NCI-H1436 (cell line): Measurements from ENCODE around the gene CBLN3.

Experiments
- DNase-seq: peaks from one replicate; lab custom pipeline; 2025; lab: John Stamatoyannopoulos, UW

CBLN3 gene

DNA sequence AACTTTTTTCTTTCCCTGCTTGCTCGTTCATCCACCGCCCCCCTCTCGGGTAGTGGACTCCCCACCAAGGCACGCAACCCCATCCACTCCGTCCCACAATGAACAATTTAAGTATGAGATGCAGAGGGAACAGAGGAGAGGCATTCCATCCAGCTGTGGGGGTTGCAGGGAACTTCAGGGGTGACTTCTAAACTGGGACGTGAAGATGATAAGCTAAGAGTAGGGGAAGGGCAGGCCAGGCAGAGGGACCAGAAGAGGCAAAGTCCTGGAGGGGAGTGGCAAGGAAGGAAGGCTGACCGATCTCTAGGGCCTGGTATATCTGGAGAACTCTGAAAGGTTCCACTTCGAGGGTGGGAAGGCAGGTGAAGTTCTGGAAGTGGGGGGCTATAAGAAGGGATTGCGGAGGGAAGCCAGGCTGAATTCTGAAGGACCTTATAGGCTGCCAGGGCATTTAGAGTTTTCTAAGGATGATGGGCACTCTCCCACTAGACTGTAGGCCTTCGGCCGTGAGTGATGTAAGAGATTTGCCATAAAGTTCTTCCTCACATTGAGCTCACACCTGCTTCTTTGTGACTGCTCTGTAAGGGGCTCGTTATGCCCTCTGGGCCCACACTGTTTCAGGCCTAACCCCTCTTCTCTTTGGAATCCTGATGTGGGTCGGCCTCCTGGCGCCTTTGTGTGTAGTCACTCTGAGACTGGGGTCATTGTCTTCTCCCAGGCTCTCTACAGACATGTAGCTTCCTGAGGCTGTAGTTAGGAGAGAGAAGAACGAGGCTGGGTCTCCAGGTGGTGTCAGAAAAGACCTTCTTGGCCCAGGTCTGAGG, 49.3 kb downstream of the CBLN3 start:
- no peak for DNase-seq

DNA sequence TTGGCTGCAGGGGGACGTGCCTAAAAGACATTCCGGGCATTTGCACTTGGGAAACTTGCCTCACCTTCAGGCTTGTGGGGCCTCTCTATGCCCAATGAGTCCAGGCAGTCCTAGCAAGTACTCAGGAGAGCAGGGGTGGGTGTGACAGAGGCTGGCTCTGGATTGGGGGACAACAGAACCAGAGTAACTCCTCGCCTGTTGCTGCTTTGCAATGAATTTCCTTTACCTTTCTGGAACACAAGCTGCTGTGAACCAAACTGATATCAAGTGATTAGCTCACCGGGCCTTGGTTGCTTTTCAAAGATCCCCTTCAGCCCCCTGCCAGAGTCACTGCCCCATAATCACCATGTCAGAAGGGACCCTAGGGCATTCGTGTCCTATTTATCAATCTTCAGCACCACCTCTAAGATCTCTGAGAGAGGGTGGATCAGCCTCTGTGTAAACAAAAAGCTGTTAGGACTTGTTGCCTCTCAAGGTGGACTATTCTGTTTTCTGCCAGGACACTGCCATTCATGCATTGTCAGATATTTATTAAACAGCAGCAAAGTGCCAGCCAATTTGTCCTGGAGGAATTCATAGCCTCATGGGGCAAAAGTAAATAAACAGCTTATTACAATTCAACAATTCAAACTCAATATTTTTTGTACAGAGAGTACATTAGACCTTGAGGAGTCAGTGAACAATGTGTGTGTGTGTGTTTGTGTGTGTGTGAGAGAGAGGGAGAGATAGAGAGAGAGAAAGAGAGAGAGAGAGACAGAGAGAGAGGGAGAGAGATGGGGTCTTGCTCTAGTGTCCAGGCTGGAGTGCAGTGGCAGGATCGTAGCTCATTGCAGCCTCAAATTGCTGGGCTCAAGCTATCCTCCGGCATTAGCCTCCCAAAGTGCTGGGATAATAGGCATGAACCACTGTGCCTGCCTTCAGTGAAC, 50.2 kb downstream of the CBLN3 start:
- no peak for DNase-seq

DNA sequence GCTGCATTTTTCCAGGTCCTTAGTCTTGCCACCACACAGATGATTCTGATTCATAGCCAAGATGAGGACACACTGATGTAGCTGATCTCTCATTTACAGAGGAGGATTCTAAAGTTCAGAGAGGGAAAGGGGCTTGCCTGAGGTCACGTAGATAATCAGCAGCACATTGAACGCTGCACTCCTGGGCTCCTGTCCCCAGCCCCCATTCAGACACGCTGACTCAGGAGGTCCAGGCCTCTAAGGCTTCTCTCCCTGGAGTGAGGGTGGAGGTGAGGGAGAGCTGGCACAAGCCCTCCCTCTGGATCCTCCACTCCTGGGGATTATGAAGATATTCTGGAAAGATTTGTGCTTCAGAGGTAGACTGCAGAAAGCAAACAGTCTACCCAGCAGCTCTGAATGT, 51.1 kb downstream of the CBLN3 start:
- no peak for DNase-seq

DNA sequence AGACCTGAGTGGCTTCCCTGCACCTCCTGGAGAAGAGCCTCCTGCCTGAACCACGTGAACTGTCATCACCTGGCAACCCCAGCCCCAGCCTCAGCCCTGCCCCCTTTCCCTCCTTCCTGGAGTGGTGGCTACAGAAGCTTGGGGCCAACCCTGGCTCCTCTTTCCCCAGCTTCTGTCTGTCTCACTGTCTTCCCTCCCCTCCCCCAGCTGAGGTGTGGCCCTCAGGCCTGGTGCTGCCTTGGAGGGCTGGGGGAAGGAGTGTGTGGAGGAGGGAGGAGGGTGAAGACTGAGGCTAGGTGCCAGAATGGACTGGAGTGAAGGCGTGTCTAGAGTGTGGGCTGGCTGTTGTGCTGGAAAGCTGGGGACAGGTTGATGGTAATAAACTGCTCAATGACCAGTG, 51.8 kb downstream of the CBLN3 start:
- peak; percentile 36 for DNase-seq

DNA sequence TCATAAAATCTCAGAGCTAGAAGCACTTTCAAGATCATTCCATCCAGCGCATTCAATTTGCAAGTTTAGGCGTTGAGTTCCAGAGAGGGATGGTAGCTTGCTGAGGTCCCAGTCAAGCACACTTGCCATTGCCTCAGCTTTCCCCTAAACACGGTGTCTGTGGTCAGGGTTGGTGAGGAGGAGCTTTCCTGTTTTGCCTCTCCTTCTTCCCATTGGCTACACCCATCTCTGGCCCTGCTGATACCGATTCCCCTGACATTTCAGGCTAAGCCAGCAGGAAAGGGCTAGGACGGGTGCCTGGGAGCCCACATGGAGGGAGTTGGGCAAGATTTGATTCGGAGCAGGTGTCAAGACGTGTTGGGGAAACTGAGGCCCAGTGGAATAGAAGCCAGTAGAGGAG, 52.3 kb downstream of the CBLN3 start:
- DNase-seq = no peak
